Keratinocyte (primary cell): Measurements from ENCODE around the gene CXorf66. TPM values are rescaled to one million over a fixed set of nuclear protein-coding genes. Genes with fewer than 3 reads are reported as not detected.

ENCODE experiments used
- DNase-seq: peaks from one replicate; pipeline ENCODE4 v3.0.0-alpha.2; 2011; ENCODE audit warnings: low read depth, missing footprints, low spot score
- FAIRE-seq: peaks from 2 replicates; lab custom pipeline; 2011; peaks lifted over from hg19 to GRCh38; lab: Jason Lieb, UNC
- H2AFZ ChIP-seq: 2 replicates; pipeline ENCODE4 v1.6.0; 2012; ENCODE audit warnings: low read length, control low read depth, inconsistent platforms; ENCODE audit not compliant: control insufficient read depth
- H3K27ac ChIP-seq: 2 replicates; pipeline ENCODE4 v1.5.1; 2011; ENCODE audit warnings: low read length; ENCODE audit not compliant: control insufficient read depth, insufficient read depth
- H3K27me3 ChIP-seq: 3 replicates; pipeline ENCODE4 v1.6.0; 2011; ENCODE audit warnings: low read length; ENCODE audit not compliant: control insufficient read depth, insufficient read depth; ENCODE audit errors: extremely low read depth
- H3K36me3 ChIP-seq, 2 experiments: 2 replicates in 1 of 2; 3 replicates in 1 of 2; pipeline ENCODE4 v1.5.1; 2011; ENCODE audit warnings: low read length in 2 of 2, mild to moderate bottlenecking in 1 of 2; ENCODE audit not compliant: control insufficient read depth in 2 of 2, insufficient read depth in 2 of 2; ENCODE audit errors: extremely low read depth in 1 of 2
- H3K4me1 ChIP-seq: 3 replicates; pipeline ENCODE4 v1.5.1; 2011; ENCODE audit warnings: low read length; ENCODE audit not compliant: control insufficient read depth, insufficient read depth; ENCODE audit errors: extremely low read depth
- H3K4me2 ChIP-seq: 3 replicates; pipeline ENCODE4 v1.6.0; 2011; ENCODE audit warnings: low read depth, low read length; ENCODE audit not compliant: control insufficient read depth, insufficient read depth; ENCODE audit errors: extremely low read depth
- H3K4me3 ChIP-seq, 3 experiments: fragments of 200-600 bp in 1 of 3; sonication (generic) in 1 of 3; 2 replicates in 2 of 3; 3 replicates in 1 of 3; pipeline ENCODE4 v1.5.1; 2011 to 2016; ENCODE audit warnings: low read length in 3 of 3, mild to moderate bottlenecking in 3 of 3, control low read depth in 2 of 3, inconsistent platforms in 1 of 3, low read depth in 1 of 3, mixed read lengths in 1 of 3, mixed run types in 1 of 3, moderate library complexity in 1 of 3; ENCODE audit not compliant: control insufficient read depth in 2 of 3, insufficient read depth in 2 of 3; ENCODE audit errors: extremely low read depth in 1 of 3
- H3K79me2 ChIP-seq: 2 replicates; pipeline ENCODE4 v1.6.0; 2012; ENCODE audit warnings: low read length; ENCODE audit not compliant: control insufficient read depth, insufficient read depth
- H3K9ac ChIP-seq: 3 replicates; pipeline ENCODE4 v1.6.0; 2011; ENCODE audit warnings: low read length; ENCODE audit not compliant: control insufficient read depth, insufficient read depth; ENCODE audit errors: extremely low read depth
- H3K9me1 ChIP-seq: 3 replicates; pipeline ENCODE4 v1.6.0; 2011; ENCODE audit warnings: low read length; ENCODE audit not compliant: control insufficient read depth, insufficient read depth; ENCODE audit errors: extremely low read depth
- H3K9me3 ChIP-seq: 2 replicates; pipeline ENCODE4 v1.5.1; 2012; ENCODE audit warnings: low read depth, low read length; ENCODE audit not compliant: control insufficient read depth
- H4K20me1 ChIP-seq: 3 replicates; pipeline ENCODE4 v1.6.0; 2011; ENCODE audit warnings: low read length; ENCODE audit not compliant: control insufficient read depth, insufficient read depth; ENCODE audit errors: extremely low read depth
- EZH2 ChIP-seq: IDR thresholded peaks from one replicate; pipeline ENCODE4 v1.6.1; 2012; ENCODE audit warnings: inconsistent platforms, mild to moderate bottlenecking, low read length, moderate library complexity
- dilution Hi-C: fragments of 300-500 bp; cut with MboI; formaldehyde crosslinking; loops from one replicate; pipeline ENCODE4 v1.7.0; 2020; ENCODE audit warnings: low sequenced_read_pairs; ENCODE audit not compliant: extremely low pct_ligation_motif_present
- polyA plus RNA-seq, 5 experiments: library from polyadenylated mRNA; depleted of rRNA in 3 of 5; stranded (reverse) in 3 of 5; stranded (forward) in 1 of 5; unstranded in 1 of 5; fragments of >200 nt; gene quantifications; 1 replicate in 1 of 5; 2 replicates in 3 of 5; 3 replicates in 1 of 5; pipeline versions ENCODE4 v1.2.1 to v1.2.3, GENCODE V29; 2011 to 2012; ENCODE audit warnings: missing spikeins in 2 of 5, low read depth in 1 of 5, low replicate concordance in 1 of 5
- TF ChIP-seq, protein P1 (sequence below), 3 experiments: IDR thresholded peaks in 1 of 3; conservative IDR thresholded peaks in 1 of 3; optimal IDR thresholded peaks in 1 of 3; 2 replicates in 2 of 3; 3 replicates in 1 of 3; pipeline versions ENCODE3 to v1.5.1; 2011; ENCODE audit warnings: low read length in 3 of 3, mild to moderate bottlenecking in 3 of 3, moderate library complexity in 2 of 3, control low read depth in 1 of 3, inconsistent platforms in 1 of 3; ENCODE audit not compliant: insufficient read depth in 2 of 3; ENCODE audit errors: extremely low read depth in 1 of 3

Gene CXorf66
- polyA plus RNA-seq, 1 donor (not counting 4 experiments of a cell fraction or from before 2014, with no cell fraction given), result not detected

DNA sequence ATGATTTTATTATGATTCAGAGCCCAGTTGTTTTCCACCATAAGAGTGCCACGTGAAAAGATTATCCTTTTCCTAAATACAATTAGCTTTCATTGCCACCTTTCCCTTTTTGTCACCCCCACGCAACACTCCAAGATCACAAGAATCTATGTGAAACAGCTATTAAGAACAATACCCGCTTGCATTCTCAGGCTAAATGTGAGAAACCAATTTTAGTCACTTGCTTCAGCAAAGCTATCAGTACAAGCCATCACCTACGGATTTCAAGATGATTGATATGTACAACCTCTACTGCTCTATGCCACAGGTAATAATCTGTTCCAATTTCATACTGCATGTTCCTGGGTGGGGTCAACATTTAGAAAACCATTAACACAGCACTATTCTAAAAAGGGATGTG lies 34.9 kb downstream of the CXorf66 start:
- no peak overlapping the region for H3K27ac ChIP-seq
- H3K27me3 ChIP-seq, result no peaks in the 10 kb centered on the region
- H3K36me3 ChIP-seq, result no peaks in the 10 kb centered on the region
- H3K9me3 ChIP-seq, result no peaks in the 10 kb centered on the region
- DNase-seq (no peak), FAIRE-seq (no peak)
- dilution Hi-C loops, result no loop called here
- H3K4me2 ChIP-seq, result peak overlapping the region; percentile 73
- no peaks in the 10 kb centered on the region for H3K9me1 ChIP-seq
- H3K4me1 ChIP-seq, result no peaks in the 10 kb centered on the region
- no peak overlapping the region for H2AFZ ChIP-seq
- H4K20me1 ChIP-seq, result no peaks in the 10 kb centered on the region
- peaks cover 29% of the 10 kb centered on the region for H3K79me2 ChIP-seq
- no peak for TF ChIP-seq EZH2
- TF ChIP-seq, protein P1, sequence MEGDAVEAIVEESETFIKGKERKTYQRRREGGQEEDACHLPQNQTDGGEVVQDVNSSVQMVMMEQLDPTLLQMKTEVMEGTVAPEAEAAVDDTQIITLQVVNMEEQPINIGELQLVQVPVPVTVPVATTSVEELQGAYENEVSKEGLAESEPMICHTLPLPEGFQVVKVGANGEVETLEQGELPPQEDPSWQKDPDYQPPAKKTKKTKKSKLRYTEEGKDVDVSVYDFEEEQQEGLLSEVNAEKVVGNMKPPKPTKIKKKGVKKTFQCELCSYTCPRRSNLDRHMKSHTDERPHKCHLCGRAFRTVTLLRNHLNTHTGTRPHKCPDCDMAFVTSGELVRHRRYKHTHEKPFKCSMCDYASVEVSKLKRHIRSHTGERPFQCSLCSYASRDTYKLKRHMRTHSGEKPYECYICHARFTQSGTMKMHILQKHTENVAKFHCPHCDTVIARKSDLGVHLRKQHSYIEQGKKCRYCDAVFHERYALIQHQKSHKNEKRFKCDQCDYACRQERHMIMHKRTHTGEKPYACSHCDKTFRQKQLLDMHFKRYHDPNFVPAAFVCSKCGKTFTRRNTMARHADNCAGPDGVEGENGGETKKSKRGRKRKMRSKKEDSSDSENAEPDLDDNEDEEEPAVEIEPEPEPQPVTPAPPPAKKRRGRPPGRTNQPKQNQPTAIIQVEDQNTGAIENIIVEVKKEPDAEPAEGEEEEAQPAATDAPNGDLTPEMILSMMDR (optimal IDR thresholded peaks at IDR 0.05 in 1 of 3, IDR thresholded peaks at IDR 0.05 in 1 of 3, conservative IDR thresholded peaks at IDR 0.05 in 1 of 3; ENCODE audit: extremely low read depth in 1 of 3, insufficient read depth in 2 of 3, low read length in 3 of 3), result no peak
- H3K9ac ChIP-seq, result no peak overlapping the region
- H3K4me3 ChIP-seq, result peak overlapping the region in 2 of 3 experiments; percentile 69 to 71

DNA sequence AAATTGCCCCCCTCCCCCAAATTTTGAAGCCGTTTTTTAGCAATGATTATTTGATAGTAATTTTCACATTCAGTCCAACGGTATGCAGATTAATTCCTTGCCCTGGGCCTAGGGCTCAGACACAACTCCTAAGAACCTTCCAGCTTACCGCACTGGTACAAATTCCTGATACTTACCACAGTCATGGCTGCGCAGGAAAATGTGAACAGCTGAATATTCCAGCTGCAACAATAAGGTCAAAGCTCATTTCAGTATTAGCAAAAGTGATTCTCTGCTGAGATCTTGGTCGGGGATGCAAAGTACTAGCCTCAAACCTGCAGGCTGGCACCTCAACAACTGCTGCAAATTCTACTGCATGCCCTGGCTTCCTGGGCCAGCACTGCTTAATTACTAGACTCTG lies 35.4 kb downstream of the CXorf66 start:
- no peak overlapping the region for H2AFZ ChIP-seq
- no peak for DNase-seq
- no peaks in the 10 kb centered on the region for H4K20me1 ChIP-seq
- dilution Hi-C loops, result no loop called here
- peaks cover 29% of the 10 kb centered on the region for H3K79me2 ChIP-seq
- no peaks in the 10 kb centered on the region for H3K4me1 ChIP-seq
- H3K27me3 ChIP-seq, result no peaks in the 10 kb centered on the region
- H3K4me3 ChIP-seq, result no peak overlapping the region
- H3K36me3 ChIP-seq, result no peaks in the 10 kb centered on the region
- TF ChIP-seq, protein P1 (optimal IDR thresholded peaks at IDR 0.05 in 1 of 3, IDR thresholded peaks at IDR 0.05 in 1 of 3, conservative IDR thresholded peaks at IDR 0.05 in 1 of 3; ENCODE audit: extremely low read depth in 1 of 3, insufficient read depth in 2 of 3, low read length in 3 of 3), result no peak
- TF ChIP-seq EZH2, result no peak
- peak overlapping the region; percentile 73 for H3K4me2 ChIP-seq
- H3K9me3 ChIP-seq, result no peaks in the 10 kb centered on the region
- no peak overlapping the region for H3K27ac ChIP-seq
- no peak for FAIRE-seq
- H3K9ac ChIP-seq, result no peak overlapping the region
- H3K9me1 ChIP-seq, result no peaks in the 10 kb centered on the region
